ENCODE measurements around the gene SCARF2. TPM values are rescaled to one million over a fixed set of nuclear protein-coding genes. Genes with fewer than 3 reads are reported as not detected.
A peak's percentile ranks its signal among the peaks of the same experiment; 100 is the strongest.

Gene SCARF2
- total RNA-seq, 2 experiments from 2014 or later, result 2.5 to 3.1 TPM

DNA sequence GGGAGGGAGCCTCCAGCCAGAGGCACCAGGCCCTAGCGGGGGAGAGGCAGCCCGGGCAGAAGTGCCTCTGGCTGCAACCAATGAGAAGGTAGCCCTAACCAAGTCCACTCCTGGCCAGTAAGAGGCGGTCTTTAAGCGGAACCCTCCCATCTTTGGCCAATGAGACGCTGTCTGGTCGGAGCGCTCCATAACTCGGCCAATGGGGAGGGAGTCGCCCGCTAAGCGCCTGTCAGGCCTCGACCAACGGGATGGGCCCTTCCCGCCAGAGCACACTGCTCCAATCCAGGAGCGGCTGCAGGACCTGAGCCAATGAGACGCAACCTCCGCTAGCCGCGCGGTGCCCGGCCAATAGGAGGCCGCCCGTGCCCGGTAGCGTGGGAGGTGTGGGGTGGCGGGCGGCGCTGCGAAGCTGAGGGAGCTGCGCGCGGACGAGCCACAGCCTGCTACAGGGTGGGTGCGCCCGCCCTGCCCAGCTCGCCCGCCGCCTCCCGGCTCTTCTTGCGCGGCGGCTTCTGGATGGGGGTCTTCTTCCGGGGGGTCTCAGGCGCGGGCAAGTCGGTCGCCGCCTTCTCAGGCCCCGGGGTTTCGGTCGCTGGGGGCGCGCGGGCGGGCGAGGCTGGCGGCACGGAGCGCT, 12.6 kb downstream of the SCARF2 start:
- Mint-ChIP-seq H3K27me3 (peaks cover 21% of the 10 kb centered on the region), H3K36me3 (ENCODE audit: low read depth) (no peaks in the 10 kb centered on the region), H3K4me1 (ENCODE audit: low read depth) (peaks cover 12% of the 10 kb centered on the region), H3K27ac (no peak overlapping the region), H3K9me3 (no peaks in the 10 kb centered on the region), H3K4me3 (peak overlapping the region; percentile 60)
- H3K4me1 ChIP-seq (ENCODE audit: insufficient read depth, low read length), result peaks cover 24% of the 10 kb centered on the region
- ATAC-seq (ENCODE audit: poor library complexity) (no peak), DNase-seq (peak in 3 of 14 experiments; percentile 23 to 48 (median 23))
- intact Hi-C loops (cut with DNase I, micrococcal nuclease), result no loop called here
- H3K36me3 ChIP-seq (ENCODE audit: insufficient read depth, low read length), result no peaks in the 10 kb centered on the region
- H3K9me3 ChIP-seq (ENCODE audit: control insufficient read depth in 1 of 2, insufficient read depth in 1 of 2, low read length in 2 of 2), result peaks cover 0 to 1% of the 10 kb centered on the region in 2 experiments
- H3K27me3 ChIP-seq (ENCODE audit: control insufficient read depth in 1 of 2, insufficient read depth in 2 of 2, low read length in 2 of 2), result peaks cover 11 to 16% of the 10 kb centered on the region in 2 experiments
- H3K27ac ChIP-seq (ENCODE audit: low read depth in 1 of 2, low read length in 2 of 2), result no peak overlapping the region
- POLR2A ChIA-PET, result interaction anchor here (1.4 kb wide), 1 partner anchor 38 kb away, joined by 5 read pairs; no protein-coding TSS in a partner anchor
- no peak overlapping the region for H3K4me3 ChIP-seq (ENCODE audit: low read length)
- CTCF ChIA-PET, result no interaction called here
- TF ChIP-seq, protein P1, sequence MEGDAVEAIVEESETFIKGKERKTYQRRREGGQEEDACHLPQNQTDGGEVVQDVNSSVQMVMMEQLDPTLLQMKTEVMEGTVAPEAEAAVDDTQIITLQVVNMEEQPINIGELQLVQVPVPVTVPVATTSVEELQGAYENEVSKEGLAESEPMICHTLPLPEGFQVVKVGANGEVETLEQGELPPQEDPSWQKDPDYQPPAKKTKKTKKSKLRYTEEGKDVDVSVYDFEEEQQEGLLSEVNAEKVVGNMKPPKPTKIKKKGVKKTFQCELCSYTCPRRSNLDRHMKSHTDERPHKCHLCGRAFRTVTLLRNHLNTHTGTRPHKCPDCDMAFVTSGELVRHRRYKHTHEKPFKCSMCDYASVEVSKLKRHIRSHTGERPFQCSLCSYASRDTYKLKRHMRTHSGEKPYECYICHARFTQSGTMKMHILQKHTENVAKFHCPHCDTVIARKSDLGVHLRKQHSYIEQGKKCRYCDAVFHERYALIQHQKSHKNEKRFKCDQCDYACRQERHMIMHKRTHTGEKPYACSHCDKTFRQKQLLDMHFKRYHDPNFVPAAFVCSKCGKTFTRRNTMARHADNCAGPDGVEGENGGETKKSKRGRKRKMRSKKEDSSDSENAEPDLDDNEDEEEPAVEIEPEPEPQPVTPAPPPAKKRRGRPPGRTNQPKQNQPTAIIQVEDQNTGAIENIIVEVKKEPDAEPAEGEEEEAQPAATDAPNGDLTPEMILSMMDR (IDR thresholded peaks at IDR 0.05), result no peak

DNA sequence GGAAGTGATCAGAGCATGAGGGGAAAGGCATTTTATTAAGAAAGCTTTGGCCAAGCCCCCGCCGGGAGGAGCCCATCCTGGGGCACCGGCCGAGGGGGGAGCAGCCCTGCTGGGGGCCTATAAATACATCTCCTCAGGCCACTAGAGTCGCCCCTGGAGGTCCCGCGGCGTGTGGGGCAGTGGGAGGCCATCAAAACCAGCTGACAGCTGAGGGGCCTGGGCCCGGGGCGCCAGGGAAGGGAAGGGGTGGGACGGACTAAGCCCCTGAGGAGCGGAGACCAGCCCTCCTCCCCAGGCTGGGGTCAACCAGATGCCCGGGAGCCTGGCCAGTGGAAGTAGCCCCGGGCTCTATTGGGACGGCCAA, 13.1 kb downstream of the SCARF2 start:
- CTCF ChIA-PET, result no interaction called here
- intact Hi-C loops (cut with DNase I, micrococcal nuclease), result no loop called here
- no peak for ATAC-seq (ENCODE audit: poor library complexity)

DNA sequence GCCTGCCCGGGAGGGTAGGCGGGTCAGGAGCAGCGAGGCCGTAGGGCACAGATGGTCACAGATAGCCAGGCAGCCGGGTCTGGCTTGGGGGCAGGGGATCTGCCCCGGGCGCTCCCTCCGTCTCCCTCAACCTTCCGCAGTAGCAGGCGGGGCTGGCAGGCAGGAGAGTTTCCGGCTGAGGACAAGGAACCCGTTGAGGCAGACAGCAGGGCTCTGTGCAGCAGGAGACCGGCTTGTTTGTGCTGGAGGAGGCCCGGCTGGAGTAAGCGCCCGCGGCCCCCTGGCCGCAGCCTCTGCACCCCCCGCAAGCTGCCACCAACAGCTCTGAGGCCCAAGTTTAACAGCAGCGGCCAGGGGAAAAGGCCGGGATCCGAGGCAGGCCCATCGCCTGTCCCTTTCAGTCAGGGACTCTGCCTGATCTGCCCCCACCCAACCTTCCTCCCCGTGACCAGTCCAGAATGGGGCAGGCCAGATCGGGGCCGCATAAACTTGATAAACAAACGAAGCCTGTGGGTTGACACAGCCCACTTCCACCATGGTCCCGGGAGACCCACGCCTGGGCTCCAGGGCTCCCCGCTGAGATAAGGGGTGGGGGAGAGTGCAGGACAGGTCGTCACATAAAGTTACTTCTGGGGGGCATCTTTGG, 13.6 kb downstream of the SCARF2 start:
- ChIA-PET POLR2A (no interaction called here), CTCF (no interaction called here)
- Histone ChIP-seq H3K4me3 (ENCODE audit: low read length) (no peak overlapping the region), H3K27ac (ENCODE audit: low read depth in 1 of 2, low read length in 2 of 2) (no peak overlapping the region), H3K4me1 (ENCODE audit: insufficient read depth, low read length) (peaks cover 15% of the 10 kb centered on the region), H3K9me3 (ENCODE audit: control insufficient read depth in 1 of 2, insufficient read depth in 1 of 2, low read length in 2 of 2) (no peaks in the 10 kb centered on the region), H3K36me3 (ENCODE audit: insufficient read depth, low read length) (no peaks in the 10 kb centered on the region), H3K27me3 (ENCODE audit: control insufficient read depth in 1 of 2, insufficient read depth in 2 of 2, low read length in 2 of 2) (peaks cover 6 to 14% of the 10 kb centered on the region in 2 experiments)
- Mint-ChIP-seq H3K9me3 (no peaks in the 10 kb centered on the region), H3K27me3 (peaks cover 19% of the 10 kb centered on the region), H3K4me3 (peak overlapping the region; percentile 71), H3K27ac (no peak overlapping the region), H3K4me1 (ENCODE audit: low read depth) (peaks cover 10% of the 10 kb centered on the region), H3K36me3 (ENCODE audit: low read depth) (no peaks in the 10 kb centered on the region)
- TF ChIP-seq, protein P1 (IDR thresholded peaks at IDR 0.05), result no peak
- DNase-seq (no peak), ATAC-seq (ENCODE audit: poor library complexity) (no peak)
- intact Hi-C loops (cut with DNase I, micrococcal nuclease), result no loop called here

More for the DNA sequence above, 13.1 kb downstream of the SCARF2 start:
- no peaks in the 10 kb centered on the region for H3K36me3 ChIP-seq (ENCODE audit: insufficient read depth, low read length)
- peak overlapping the region; percentile 71 for H3K4me3 Mint-ChIP-seq
- H3K27me3 Mint-ChIP-seq, result peaks cover 21% of the 10 kb centered on the region
- no peak overlapping the region for H3K27ac ChIP-seq (ENCODE audit: low read depth in 1 of 2, low read length in 2 of 2)
- H3K36me3 Mint-ChIP-seq (ENCODE audit: low read depth), result no peaks in the 10 kb centered on the region
- H3K27ac Mint-ChIP-seq, result no peak overlapping the region
- POLR2A ChIA-PET, result interaction anchor here (1.4 kb wide), 1 partner anchor 39 kb away, joined by 5 read pairs; no protein-coding TSS in a partner anchor
- peak in 1 of 14 experiments; percentile 17 for DNase-seq
- H3K4me1 Mint-ChIP-seq (ENCODE audit: low read depth), result peaks cover 12% of the 10 kb centered on the region
- no peak overlapping the region for H3K4me3 ChIP-seq (ENCODE audit: low read length)
- peaks cover 6 to 14% of the 10 kb centered on the region in 2 experiments for H3K27me3 ChIP-seq (ENCODE audit: control insufficient read depth in 1 of 2, insufficient read depth in 2 of 2, low read length in 2 of 2)
- peaks cover 19% of the 10 kb centered on the region for H3K4me1 ChIP-seq (ENCODE audit: insufficient read depth, low read length)
- H3K9me3 ChIP-seq (ENCODE audit: control insufficient read depth in 1 of 2, insufficient read depth in 1 of 2, low read length in 2 of 2), result no peaks in the 10 kb centered on the region
- H3K9me3 Mint-ChIP-seq, result no peaks in the 10 kb centered on the region
- TF ChIP-seq, protein P1 (IDR thresholded peaks at IDR 0.05), result no peak
